CD4-positive, alpha-beta T cell (primary cell): ENCODE results near the gene KRTAP4-9. TPM values are rescaled to one million over a fixed set of nuclear protein-coding genes. Genes with fewer than 3 reads are reported as not detected.

ENCODE experiments used
- ATAC-seq: fragments of 200-7000 bp; cut with Tn5 transposase; one replicate; pipeline ENCODE4 v1.10.0; 2022; ENCODE audit warnings: mild to moderate bottlenecking; ENCODE audit not compliant: poor library complexity
- CTCF ChIA-PET: fragments of 350-600 bp; sonication (Branson Sonifier 250); formaldehyde crosslinking; loops from one replicate; lab custom pipeline; 2021; ENCODE audit warnings: antibody characterized with exemption, inconsistent platforms; lab: Charles Lee
- POLR2A ChIA-PET: fragments of 350-600 bp; sonication (Branson Sonifier 250); formaldehyde crosslinking; loops from one replicate; lab custom pipeline; 2021; ENCODE audit warnings: antibody characterized with exemption, inconsistent platforms; lab: Charles Lee
- DNase-seq, 14 experiments: peaks; one replicate each; pipeline ENCODE4 v3.0.0-alpha.2; 2013 to 2020; ENCODE audit warnings: mixed read lengths in 2 of 14
- H3K27ac ChIP-seq, 2 donors: one replicate each; pipeline versions ENCODE4 v1.5.1 to v1.7.0; 2013; ENCODE audit warnings: low read length in 2 of 2, low read depth in 1 of 2, mild to moderate bottlenecking in 1 of 2
- H3K27me3 ChIP-seq, 2 experiments: 1 replicate in 1 of 2; 2 replicates in 1 of 2; pipeline versions ENCODE4 v1.6.1 to v1.7.0; 2013; ENCODE audit warnings: low read length in 2 of 2, control low read depth in 1 of 2, mild to moderate bottlenecking in 1 of 2, moderate library complexity in 1 of 2; ENCODE audit not compliant: insufficient read depth in 2 of 2, control insufficient read depth in 1 of 2
- H3K36me3 ChIP-seq: one replicate; pipeline ENCODE4 v1.6.1; 2013; ENCODE audit warnings: low read length, control low read depth; ENCODE audit not compliant: insufficient read depth
- H3K4me1 ChIP-seq: one replicate; pipeline ENCODE4 v1.6.1; 2013; ENCODE audit warnings: low read length, control low read depth; ENCODE audit not compliant: insufficient read depth
- H3K4me3 ChIP-seq: one replicate; pipeline ENCODE4 v1.5.1; 2013; ENCODE audit warnings: mild to moderate bottlenecking, low read length, moderate library complexity
- H3K9me3 ChIP-seq, 2 experiments: 1 replicate in 1 of 2; 2 replicates in 1 of 2; pipeline versions ENCODE4 v1.6.1 to v1.7.0; 2013; ENCODE audit warnings: low read length in 2 of 2, mild to moderate bottlenecking in 2 of 2, control low read depth in 1 of 2, moderate library complexity in 1 of 2; ENCODE audit not compliant: control insufficient read depth in 1 of 2, insufficient read depth in 1 of 2
- H3K27ac Mint-ChIP-seq: one replicate; pipeline ENCODE4 v1.8.0; 2020; ENCODE audit warnings: mixed read lengths
- H3K27me3 Mint-ChIP-seq: one replicate; pipeline ENCODE4 v1.8.0; 2021; ENCODE audit warnings: mixed read lengths
- H3K36me3 Mint-ChIP-seq: one replicate; pipeline ENCODE4 v1.8.0; 2021; ENCODE audit warnings: low read depth, mixed read lengths
- H3K4me1 Mint-ChIP-seq: one replicate; pipeline ENCODE4 v1.8.0; 2021; ENCODE audit warnings: low read depth, mixed read lengths
- H3K4me3 Mint-ChIP-seq: one replicate; pipeline ENCODE4 v1.8.0; 2020; ENCODE audit warnings: mild to moderate bottlenecking, mixed read lengths
- H3K9me3 Mint-ChIP-seq: one replicate; pipeline ENCODE4 v1.8.0; 2020; ENCODE audit warnings: mixed read lengths
- CTCF ChIP-seq: fragments of 200-600 bp; IDR thresholded peaks from one replicate; pipeline ENCODE4 v1.8.0; 2022; ENCODE audit warnings: antibody characterized with exemption, mild to moderate bottlenecking
- intact Hi-C, 2 experiments: fragments of 100-400 bp; cut with DNase I in 1 of 2; cut with micrococcal nuclease in 1 of 2; formaldehyde crosslinking; loops; one replicate each; pipeline versions ENCODE4 v1.15.1 to v1.9.0; 2023 to 2025; cut with DNase I, micrococcal nuclease
- total RNA-seq, 174 experiments: library from RNA in 2 of 174; stranded (reverse) in 2 of 174; gene quantifications; one replicate each; pipeline ENCODE4 v1.2.3 and lab custom pipeline; 2021 to 2026

Gene KRTAP4-9
- total RNA-seq, 2 experiments from 2014 or later: not detected

- Histone ChIP-seq H3K36me3 (no peaks in the 10 kb centered on the region), H3K4me1 (no peaks in the 10 kb centered on the region), H3K4me3 (no peak overlapping the region), H3K9me3 (no peaks in the 10 kb centered on the region), H3K27me3 (peaks cover 0 to 2% of the 10 kb centered on the region in 2 experiments), H3K27ac (no peak overlapping the region)
- POLR2A ChIA-PET: no interaction called here
- H3K36me3 Mint-ChIP-seq: no peaks in the 10 kb centered on the region
- no peaks in the 10 kb centered on the region for H3K4me1 Mint-ChIP-seq
- DNase-seq: no peak
- CTCF ChIA-PET: no interaction called here
- no peak for TF ChIP-seq CTCF
- H3K9me3 Mint-ChIP-seq: no peaks in the 10 kb centered on the region
- ATAC-seq: no peak
- H3K27ac Mint-ChIP-seq: no peak overlapping the region
- no peak overlapping the region for H3K4me3 Mint-ChIP-seq
- intact Hi-C loops: no loop called here
- H3K27me3 Mint-ChIP-seq: peaks cover 13% of the 10 kb centered on the region
Measured at GRCh38 chr17:41067281-41067680, 37.9 kb upstream of the KRTAP4-9 start.

GRCh38 chr17:41069031-41069430 is 36.2 kb upstream of the KRTAP4-9 start:
- Mint-ChIP-seq H3K36me3 (no peaks in the 10 kb centered on the region), H3K27ac (no peak overlapping the region), H3K4me1 (no peaks in the 10 kb centered on the region), H3K9me3 (no peaks in the 10 kb centered on the region), H3K4me3 (no peak overlapping the region), H3K27me3 (peaks cover 4% of the 10 kb centered on the region)
- CTCF ChIA-PET: no interaction called here
- POLR2A ChIA-PET: no interaction called here
- no peak overlapping the region for H3K4me3 ChIP-seq
- ATAC-seq (no peak), DNase-seq (no peak)
- no peaks in the 10 kb centered on the region for H3K36me3 ChIP-seq
- H3K27ac ChIP-seq: no peak overlapping the region
- no peaks in the 10 kb centered on the region for H3K9me3 ChIP-seq
- intact Hi-C loops: no loop called here
- TF ChIP-seq CTCF: no peak
- no peaks in the 10 kb centered on the region for H3K27me3 ChIP-seq
- H3K4me1 ChIP-seq: no peaks in the 10 kb centered on the region

GRCh38 chr17:41071606-41072360 is 33.4 kb upstream of the KRTAP4-9 start:
- H3K4me1 ChIP-seq: no peaks in the 10 kb centered on the region
- ChIA-PET CTCF (no interaction called here), POLR2A (no interaction called here)
- Mint-ChIP-seq H3K27ac (no peak overlapping the region), H3K27me3 (peaks cover 24% of the 10 kb centered on the region), H3K4me3 (no peak overlapping the region), H3K4me1 (no peaks in the 10 kb centered on the region), H3K9me3 (no peaks in the 10 kb centered on the region), H3K36me3 (no peaks in the 10 kb centered on the region)
- no peak for TF ChIP-seq CTCF
- H3K4me3 ChIP-seq: no peak overlapping the region
- intact Hi-C loops: no loop called here
- no peaks in the 10 kb centered on the region for H3K36me3 ChIP-seq
- H3K9me3 ChIP-seq: no peaks in the 10 kb centered on the region
- H3K27me3 ChIP-seq: no peaks in the 10 kb centered on the region
- H3K27ac ChIP-seq: no peak overlapping the region
- ATAC-seq: no peak
- DNase-seq: no peak
